HK-2 (cell line): ENCODE measurements around the gene TRMT11.

ENCODE experiments used
- DNase-seq: peaks from one replicate; pipeline ENCODE4 v3.0.0-alpha.2; 2018; ENCODE audit not compliant: unreplicated experiment

The TRMT11 gene

GRCh38 chr6:126076992-126077664, 90.8 kb downstream of the TRMT11 start:
- no peak for DNase-seq

DNA sequence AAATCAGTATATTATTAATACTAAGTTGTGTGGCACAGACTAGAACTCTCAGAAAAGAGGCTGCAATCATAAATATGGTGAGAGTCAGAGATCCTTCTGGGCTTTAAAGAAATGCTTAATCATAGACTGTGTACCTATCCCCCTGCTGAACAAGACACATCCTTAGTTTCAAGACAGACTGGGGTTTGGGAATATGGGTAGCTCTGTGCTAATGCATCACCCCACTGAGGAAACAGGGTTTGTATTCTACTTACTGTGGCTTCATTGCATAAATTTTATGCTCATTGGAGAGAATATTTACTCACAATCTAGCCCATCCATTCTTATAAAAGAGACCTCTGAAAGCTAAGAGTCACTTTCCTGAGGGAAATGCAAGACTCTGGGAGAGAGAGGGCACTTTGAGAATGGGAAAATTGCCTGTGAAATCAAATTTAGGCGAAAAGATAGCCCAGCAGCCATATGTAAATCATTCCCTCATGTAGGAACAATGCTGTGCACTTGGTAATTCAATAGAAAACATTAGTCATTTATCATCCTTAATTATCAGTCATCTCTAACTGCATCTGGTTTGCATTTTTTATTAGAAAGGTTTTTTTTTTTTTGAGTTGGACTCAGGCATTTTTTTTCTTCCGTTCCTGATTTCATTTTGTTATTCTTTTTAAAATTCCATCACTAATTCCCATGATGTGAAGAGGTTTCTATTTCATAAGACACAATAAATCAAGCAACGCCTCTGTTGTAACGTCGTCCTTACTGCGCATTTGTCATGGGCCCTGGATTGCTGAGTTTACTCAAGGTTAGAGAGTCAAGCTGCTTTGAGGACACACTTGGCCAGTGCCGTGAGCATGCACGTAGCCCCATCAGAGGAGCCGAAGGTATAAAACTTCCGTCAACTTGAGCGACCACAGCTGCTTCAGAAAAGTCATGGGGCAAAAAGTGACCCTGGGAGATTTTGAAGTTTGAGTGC, 91.8 kb downstream of the TRMT11 start:
- DNase-seq: no peak

- DNase-seq: no peak
Observed at GRCh38 chr6:126083875-126084274, 97.5 kb downstream of the TRMT11 start.

DNA sequence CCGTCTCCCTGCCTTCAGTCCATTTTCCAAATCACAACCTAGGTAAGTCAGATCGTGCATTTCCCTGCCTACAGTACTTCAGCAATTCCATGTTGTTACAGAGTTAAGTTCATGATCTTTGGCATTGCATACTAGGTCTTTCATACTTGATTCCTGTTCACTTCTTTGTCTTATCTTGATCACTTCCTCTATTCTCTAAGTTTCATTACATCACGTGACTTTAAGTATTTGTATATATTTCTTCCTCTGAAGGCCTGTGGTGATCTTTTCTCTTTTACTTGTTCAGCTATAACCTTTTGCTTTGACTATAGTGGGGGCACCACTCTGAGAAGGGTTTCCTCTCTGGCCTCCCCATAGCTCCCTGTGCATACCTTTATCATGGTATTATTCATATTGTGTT, 100.2 kb downstream of the TRMT11 start:
- DNase-seq: no peak
